ENCODE results near the gene RNF10.

The RNF10 gene

GRCh38 chr12:120495186-120495730 lies 38.9 kb upstream of the RNF10 start:
- peak overlapping the region; percentile 82 for H3K4me3 ChIP-seq (ENCODE audit: low read length)
- DNase-seq (ENCODE audit: low read depth) = no peak
- TF ChIP-seq, protein P1, sequence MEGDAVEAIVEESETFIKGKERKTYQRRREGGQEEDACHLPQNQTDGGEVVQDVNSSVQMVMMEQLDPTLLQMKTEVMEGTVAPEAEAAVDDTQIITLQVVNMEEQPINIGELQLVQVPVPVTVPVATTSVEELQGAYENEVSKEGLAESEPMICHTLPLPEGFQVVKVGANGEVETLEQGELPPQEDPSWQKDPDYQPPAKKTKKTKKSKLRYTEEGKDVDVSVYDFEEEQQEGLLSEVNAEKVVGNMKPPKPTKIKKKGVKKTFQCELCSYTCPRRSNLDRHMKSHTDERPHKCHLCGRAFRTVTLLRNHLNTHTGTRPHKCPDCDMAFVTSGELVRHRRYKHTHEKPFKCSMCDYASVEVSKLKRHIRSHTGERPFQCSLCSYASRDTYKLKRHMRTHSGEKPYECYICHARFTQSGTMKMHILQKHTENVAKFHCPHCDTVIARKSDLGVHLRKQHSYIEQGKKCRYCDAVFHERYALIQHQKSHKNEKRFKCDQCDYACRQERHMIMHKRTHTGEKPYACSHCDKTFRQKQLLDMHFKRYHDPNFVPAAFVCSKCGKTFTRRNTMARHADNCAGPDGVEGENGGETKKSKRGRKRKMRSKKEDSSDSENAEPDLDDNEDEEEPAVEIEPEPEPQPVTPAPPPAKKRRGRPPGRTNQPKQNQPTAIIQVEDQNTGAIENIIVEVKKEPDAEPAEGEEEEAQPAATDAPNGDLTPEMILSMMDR (IDR thresholded peaks at IDR 0.05; ENCODE audit: insufficient read depth, low read depth, low read length, missing control alignments) = no peak

GRCh38 chr12:120495731-120496412 lies 38.3 kb upstream of the RNF10 start, which contains the start of gene DYNLL1:
Gene DYNLL1, plus strand, starts transcription at chr12:120496113. Its CDS starts 309 bp downstream, at chr12:120496422.
- peak; percentile 97 for DNase-seq (ENCODE audit: low read depth)
- TF ChIP-seq, protein P1 (IDR thresholded peaks at IDR 0.05; ENCODE audit: insufficient read depth, low read depth, low read length, missing control alignments) = no peak
- peak within 1 kb of the TSS; percentile 82 for H3K4me3 ChIP-seq (ENCODE audit: low read length)

DNA sequence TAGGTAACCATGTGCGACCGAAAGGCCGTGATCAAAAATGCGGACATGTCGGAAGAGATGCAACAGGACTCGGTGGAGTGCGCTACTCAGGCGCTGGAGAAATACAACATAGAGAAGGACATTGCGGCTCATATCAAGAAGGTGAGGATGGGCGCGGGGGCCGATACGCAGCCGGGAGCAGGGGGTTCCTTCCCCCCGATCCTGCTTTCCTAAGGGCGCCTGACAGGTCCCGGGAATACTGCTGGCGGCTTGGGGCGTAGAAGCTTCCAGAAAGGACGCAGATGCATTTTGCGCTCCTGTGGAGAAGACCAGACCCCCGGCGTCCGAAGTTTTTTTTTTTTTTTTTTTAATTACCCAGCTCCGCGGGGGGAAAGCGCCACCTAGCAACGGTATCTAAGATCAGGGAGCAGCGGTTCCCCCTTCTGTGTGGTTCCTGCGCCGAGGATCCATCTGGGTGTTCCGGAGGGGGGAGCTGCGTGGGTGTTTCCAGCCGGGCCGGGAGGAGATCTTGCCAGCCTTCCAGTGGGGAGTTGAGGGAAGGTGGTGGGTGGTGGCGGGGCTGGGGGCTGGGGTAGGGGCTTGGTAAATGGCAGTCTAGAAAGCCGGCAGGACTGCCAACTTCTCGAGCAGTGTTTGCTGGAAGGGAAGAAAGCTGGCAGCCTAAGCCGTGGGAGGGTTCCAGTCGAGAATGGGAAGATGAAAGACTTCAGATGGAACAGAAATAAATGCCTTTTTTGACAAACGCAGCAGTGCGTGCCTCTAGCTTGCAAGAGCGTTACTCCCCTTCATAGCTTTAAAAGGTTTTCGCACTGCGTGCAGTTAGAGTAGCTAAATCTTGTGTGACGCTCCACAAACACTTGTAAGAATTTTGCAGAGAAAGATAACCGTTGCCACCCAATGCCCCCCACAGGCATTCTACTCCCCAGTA lies 37.5 kb upstream of the RNF10 start:
- H3K4me3 ChIP-seq (ENCODE audit: low read length) = peak overlapping the region; percentile 82
- TF ChIP-seq, protein P1 (IDR thresholded peaks at IDR 0.05; ENCODE audit: insufficient read depth, low read depth, low read length, missing control alignments) = no peak
- DNase-seq (ENCODE audit: low read depth) = peak; percentile 57

- TF ChIP-seq, protein P1 (IDR thresholded peaks at IDR 0.05; ENCODE audit: insufficient read depth, low read depth, low read length, missing control alignments) = no peak
- H3K4me3 ChIP-seq (ENCODE audit: low read length) = peak overlapping the region; percentile 82
- DNase-seq (ENCODE audit: low read depth) = no peak
Measured at GRCh38 chr12:120497524-120498150, 36.5 kb upstream of the RNF10 start.

DNA sequence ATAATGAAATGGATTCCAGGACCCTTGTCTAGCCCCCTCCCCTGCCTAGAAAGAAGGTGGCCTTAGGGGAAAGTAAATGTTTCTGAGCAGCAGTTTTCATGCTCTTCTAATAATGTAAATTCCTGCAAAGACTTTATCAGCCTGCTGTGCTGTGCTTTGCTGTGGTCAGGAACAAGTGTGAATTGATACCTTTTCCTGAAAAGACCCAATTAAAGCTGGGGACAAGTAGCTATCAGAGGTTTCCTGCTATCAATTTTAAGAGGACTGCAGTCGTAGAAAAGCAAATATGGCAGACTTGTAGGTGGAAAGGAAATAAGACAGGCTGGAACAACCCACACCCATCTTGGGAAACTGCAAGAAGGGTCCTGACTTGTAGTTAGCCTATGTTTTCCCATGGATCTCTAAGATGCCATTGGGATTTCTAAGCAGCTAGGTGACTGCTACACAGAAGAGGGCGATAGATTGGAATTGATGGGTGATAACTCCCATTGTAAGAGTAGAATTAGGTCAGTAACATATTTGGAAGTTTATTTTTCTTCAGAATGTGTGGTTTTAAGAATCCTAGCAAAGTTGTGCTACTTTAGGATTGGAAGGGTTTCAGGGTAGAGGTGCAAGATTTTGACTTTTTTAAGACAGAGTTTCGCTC lies 35.2 kb upstream of the RNF10 start:
- TF ChIP-seq, protein P1 (IDR thresholded peaks at IDR 0.05; ENCODE audit: insufficient read depth, low read depth, low read length, missing control alignments) = no peak
- no peak overlapping the region for H3K4me3 ChIP-seq (ENCODE audit: low read length)
- peak; percentile 19 for DNase-seq (ENCODE audit: low read depth)

DNA sequence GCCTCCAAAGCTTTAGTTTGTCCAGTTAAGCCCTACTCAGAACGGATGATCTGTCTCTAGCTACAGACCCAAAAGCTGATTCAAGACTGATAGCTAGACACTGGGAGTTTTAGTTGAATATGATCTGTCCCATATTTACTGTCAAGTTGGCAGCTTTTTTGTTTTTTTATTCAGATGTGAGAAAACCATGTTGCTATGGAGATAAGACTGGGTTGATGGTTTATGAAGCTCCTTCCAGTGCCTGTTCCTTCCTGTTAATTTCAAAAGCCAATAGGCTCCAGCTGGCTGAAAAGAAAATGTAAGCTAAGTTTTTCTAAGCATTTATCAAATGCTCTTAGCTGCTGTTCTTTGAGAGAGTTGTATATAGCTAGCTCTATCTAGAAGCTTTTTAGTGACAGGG lies 33.6 kb upstream of the RNF10 start:
- TF ChIP-seq, protein P1 (IDR thresholded peaks at IDR 0.05; ENCODE audit: insufficient read depth, low read depth, low read length, missing control alignments) = no peak
- no peak overlapping the region for H3K4me3 ChIP-seq (ENCODE audit: low read length)
- no peak for DNase-seq (ENCODE audit: low read depth)

Measured in epithelial cell of esophagus (primary cell).